Muscle of leg (tissue), 11 donors: ENCODE measurements around the gene SNTG2. TPM values are rescaled to one million over a fixed set of nuclear protein-coding genes. Genes with fewer than 3 reads are reported as not detected.

Experiments
- DNase-seq: peaks from one replicate; pipeline ENCODE4 v3.0.0; 2013
- H3K27ac ChIP-seq: one replicate; pipeline ENCODE4 v1.5.1; 2013; ENCODE audit warnings: mild to moderate bottlenecking, low read length, control low read depth
- H3K27me3 ChIP-seq: one replicate; pipeline ENCODE4 v1.6.1; 2013; ENCODE audit warnings: low read length; ENCODE audit not compliant: control insufficient read depth, insufficient read depth
- H3K36me3 ChIP-seq: one replicate; pipeline ENCODE4 v1.6.1; 2013; ENCODE audit warnings: low read length; ENCODE audit not compliant: control insufficient read depth, insufficient read depth
- H3K4me1 ChIP-seq: one replicate; pipeline ENCODE4 v1.6.1; 2013; ENCODE audit warnings: low read length; ENCODE audit not compliant: control insufficient read depth, insufficient read depth
- H3K4me3 ChIP-seq: one replicate; pipeline ENCODE4 v1.5.1; 2013; ENCODE audit warnings: low read length, control low read depth
- H3K9me3 ChIP-seq: replicated peaks from 2 replicates; pipeline ENCODE4 v1.6.1; 2013; ENCODE audit warnings: low read depth, low read length; ENCODE audit not compliant: control insufficient read depth
- WGBS: methylation state at CpG from one replicate; pipeline ENCODE4 v1.1.5; 2013; ENCODE audit warnings: missing lambda C conversion rate; ENCODE audit not compliant: insufficient coverage; 5-methylcytosine and 5-hydroxymethylcytosine counted together
- polyA plus RNA-seq, 8 donors: library from polyadenylated mRNA; unstranded; fragments of 120-200 nt; gene quantifications; one replicate each; pipeline versions ENCODE4 v1.2.1 to v1.2.3, GENCODE V29; 2013; ENCODE audit warnings: inconsistent platforms in 1 of 8, low replicate concordance in 1 of 8; ENCODE audit not compliant: insufficient read length in 8 of 8, insufficient read depth in 1 of 8
- total RNA-seq: library from RNA; stranded (reverse); fragments of 120-200 nt; gene quantifications from one replicate; pipeline ENCODE4 v1.2.4, GENCODE V29; 2013

SNTG2 gene
- total and polyA plus RNA-seq, 9 donors, result 0.20 to 0.41 (median 0.31) TPM; not detected in 4

GRCh38 chr2:951224-952006 is 766 bp downstream of the SNTG2 start:
- Histone ChIP-seq H3K9me3 (no peaks in the 10 kb centered on the region), H3K4me1 (peaks cover 14% of the 10 kb centered on the region), H3K4me3 (no peak overlapping the region), H3K36me3 (no peaks in the 10 kb centered on the region), H3K27me3 (peaks cover 47% of the 10 kb centered on the region), H3K27ac (no peak overlapping the region)
- 2% methylated on average over 25 of the region's 34 CpGs for WGBS
- DNase-seq, result no peak

GRCh38 chr2:953408-953807 is 2.8 kb downstream of the SNTG2 start:
- Histone ChIP-seq H3K27ac (no peak overlapping the region), H3K36me3 (no peaks in the 10 kb centered on the region), H3K4me3 (no peak overlapping the region), H3K4me1 (peaks cover 14% of the 10 kb centered on the region), H3K27me3 (peaks cover 37% of the 10 kb centered on the region), H3K9me3 (no peaks in the 10 kb centered on the region)
- 17% methylated on average over 1 of the region's 2 CpGs for WGBS
- DNase-seq, result no peak

GRCh38 chr2:953975-954686 is 3.5 kb downstream of the SNTG2 start:
- Histone ChIP-seq H3K9me3 (no peaks in the 10 kb centered on the region), H3K27ac (no peak overlapping the region), H3K4me3 (no peak overlapping the region), H3K36me3 (no peaks in the 10 kb centered on the region), H3K27me3 (peaks cover 34% of the 10 kb centered on the region), H3K4me1 (peaks cover 14% of the 10 kb centered on the region)
- WGBS, result 75% methylated on average over 7 of the region's 13 CpGs
- peak; percentile 57 for DNase-seq

- H3K27me3 ChIP-seq, result peaks cover 30% of the 10 kb centered on the region
- no peak for DNase-seq
- no CpG with 5 or more reads among the region's 1 CpG for WGBS
These were observed 4.0 kb downstream of the SNTG2 start for GRCh38 chr2:954687-955000.

GRCh38 chr2:955829-956731 is 5.4 kb downstream of the SNTG2 start:
- no peak overlapping the region for H3K4me3 ChIP-seq
- peaks cover 4% of the 10 kb centered on the region for H3K4me1 ChIP-seq
- H3K27me3 ChIP-seq, result peaks cover 21% of the 10 kb centered on the region
- no peak overlapping the region for H3K27ac ChIP-seq
- 71% methylated on average over 26 of the region's 33 CpGs for WGBS
- no peaks in the 10 kb centered on the region for H3K36me3 ChIP-seq
- H3K9me3 ChIP-seq, result no peaks in the 10 kb centered on the region
- DNase-seq, result no peak

More at GRCh38 chr2:954687-955000, 4.0 kb downstream of the SNTG2 start:
- no peaks in the 10 kb centered on the region for H3K9me3 ChIP-seq
- H3K27ac ChIP-seq, result no peak overlapping the region
- no peaks in the 10 kb centered on the region for H3K36me3 ChIP-seq
- H3K4me3 ChIP-seq, result no peak overlapping the region
- peaks cover 10% of the 10 kb centered on the region for H3K4me1 ChIP-seq

GRCh38 chr2:959457-959856 is 8.8 kb downstream of the SNTG2 start:
- H3K4me3 ChIP-seq, result no peak overlapping the region
- WGBS, result 78% methylated on average over 4 of the region's 10 CpGs
- DNase-seq, result no peak
- H3K36me3 ChIP-seq, result no peaks in the 10 kb centered on the region
- peaks cover 3% of the 10 kb centered on the region for H3K4me1 ChIP-seq
- peaks cover 4% of the 10 kb centered on the region for H3K27me3 ChIP-seq
- H3K9me3 ChIP-seq, result no peaks in the 10 kb centered on the region
- H3K27ac ChIP-seq, result no peak overlapping the region

- no peaks in the 10 kb centered on the region for H3K36me3 ChIP-seq
- H3K27me3 ChIP-seq, result peaks cover 5% of the 10 kb centered on the region
- no peaks in the 10 kb centered on the region for H3K9me3 ChIP-seq
- peaks cover 3% of the 10 kb centered on the region for H3K4me1 ChIP-seq
- DNase-seq, result no peak
- H3K4me3 ChIP-seq, result no peak overlapping the region
- WGBS, result 78% methylated on average over 13 of the region's 14 CpGs
- H3K27ac ChIP-seq, result no peak overlapping the region
These were observed 9.6 kb downstream of the SNTG2 start for GRCh38 chr2:960061-960736.

- Histone ChIP-seq H3K27ac (no peak overlapping the region), H3K4me1 (peaks cover 3% of the 10 kb centered on the region), H3K4me3 (no peak overlapping the region), H3K36me3 (no peaks in the 10 kb centered on the region), H3K27me3 (peaks cover 5% of the 10 kb centered on the region), H3K9me3 (no peaks in the 10 kb centered on the region)
- DNase-seq, result no peak
These were observed 11.1 kb downstream of the SNTG2 start for GRCh38 chr2:961786-962185.

GRCh38 chr2:963876-964275 is 13.2 kb downstream of the SNTG2 start:
- H3K36me3 ChIP-seq, result no peaks in the 10 kb centered on the region
- no peak overlapping the region for H3K27ac ChIP-seq
- H3K4me1 ChIP-seq, result peaks cover 3% of the 10 kb centered on the region
- peaks cover 3% of the 10 kb centered on the region for H3K27me3 ChIP-seq
- 14% methylated on average over 1 of the region's 6 CpGs for WGBS
- no peak for DNase-seq
- H3K4me3 ChIP-seq, result no peak overlapping the region
- peaks cover under 1% of the 10 kb centered on the region for H3K9me3 ChIP-seq
